Calu3 (cell line): ENCODE measurements around the gene COX8C. TPM values are rescaled to one million over a fixed set of nuclear protein-coding genes. Genes with fewer than 3 reads are reported as not detected.
A peak's percentile ranks its signal among the peaks of the same experiment; 100 is the strongest.

ENCODE experiments used
- BruUV-seq: library from RNA; stranded (reverse); fragments of 400-500 nt; replicated peaks from 2 replicates; lab custom pipeline; 2021; lab: Mats Ljungman, UMichigan
- CTCF ChIA-PET: fragments of 300-600 bp; sonication (Branson Sonifier 250); formaldehyde crosslinking; loops from one replicate; lab custom pipeline; 2022; ENCODE audit warnings: antibody characterized with exemption; lab: Charles Lee
- DNase-seq: peaks from one replicate; pipeline ENCODE4 v3.0.0; 2022
- H3K27ac Mint-ChIP-seq: one replicate; pipeline ENCODE4 v1.8.0; 2022; ENCODE audit warnings: mixed read lengths; ENCODE audit not compliant: unreplicated experiment
- H3K27me3 Mint-ChIP-seq: one replicate; pipeline ENCODE4 v1.8.0; 2022; ENCODE audit warnings: mixed read lengths; ENCODE audit not compliant: unreplicated experiment
- H3K36me3 Mint-ChIP-seq: one replicate; pipeline ENCODE4 v1.8.0; 2022; ENCODE audit warnings: mild to moderate bottlenecking, moderate library complexity, mixed read lengths; ENCODE audit not compliant: insufficient read depth, unreplicated experiment
- H3K4me1 Mint-ChIP-seq: one replicate; pipeline ENCODE4 v1.8.0; 2022; ENCODE audit warnings: mild to moderate bottlenecking, low read depth, mixed read lengths; ENCODE audit not compliant: unreplicated experiment
- H3K4me3 Mint-ChIP-seq: one replicate; pipeline ENCODE4 v1.8.0; 2022; ENCODE audit warnings: mild to moderate bottlenecking, low read depth, moderate library complexity, mixed read lengths; ENCODE audit not compliant: unreplicated experiment
- H3K9me3 Mint-ChIP-seq: one replicate; pipeline ENCODE4 v1.8.0; 2022; ENCODE audit warnings: low read depth, mixed read lengths; ENCODE audit not compliant: unreplicated experiment
- CTCF ChIP-seq: fragments of 200-600 bp; IDR thresholded peaks from one replicate; pipeline ENCODE4 v1.8.0; 2022; ENCODE audit warnings: antibody characterized with exemption; ENCODE audit not compliant: unreplicated experiment
- intact Hi-C: fragments of 100-400 bp; cut with micrococcal nuclease; formaldehyde crosslinking; loops from one replicate; pipeline ENCODE4 v1.10.0; 2022; ENCODE audit not compliant: unreplicated experiment
- total RNA-seq: library from RNA; stranded (reverse); gene quantifications from 2 replicates; pipeline ENCODE4 v1.2.3, GENCODE V29; 2022

Gene COX8C
- total RNA-seq, 1 experiment from 2014 or later, result not detected

DNA sequence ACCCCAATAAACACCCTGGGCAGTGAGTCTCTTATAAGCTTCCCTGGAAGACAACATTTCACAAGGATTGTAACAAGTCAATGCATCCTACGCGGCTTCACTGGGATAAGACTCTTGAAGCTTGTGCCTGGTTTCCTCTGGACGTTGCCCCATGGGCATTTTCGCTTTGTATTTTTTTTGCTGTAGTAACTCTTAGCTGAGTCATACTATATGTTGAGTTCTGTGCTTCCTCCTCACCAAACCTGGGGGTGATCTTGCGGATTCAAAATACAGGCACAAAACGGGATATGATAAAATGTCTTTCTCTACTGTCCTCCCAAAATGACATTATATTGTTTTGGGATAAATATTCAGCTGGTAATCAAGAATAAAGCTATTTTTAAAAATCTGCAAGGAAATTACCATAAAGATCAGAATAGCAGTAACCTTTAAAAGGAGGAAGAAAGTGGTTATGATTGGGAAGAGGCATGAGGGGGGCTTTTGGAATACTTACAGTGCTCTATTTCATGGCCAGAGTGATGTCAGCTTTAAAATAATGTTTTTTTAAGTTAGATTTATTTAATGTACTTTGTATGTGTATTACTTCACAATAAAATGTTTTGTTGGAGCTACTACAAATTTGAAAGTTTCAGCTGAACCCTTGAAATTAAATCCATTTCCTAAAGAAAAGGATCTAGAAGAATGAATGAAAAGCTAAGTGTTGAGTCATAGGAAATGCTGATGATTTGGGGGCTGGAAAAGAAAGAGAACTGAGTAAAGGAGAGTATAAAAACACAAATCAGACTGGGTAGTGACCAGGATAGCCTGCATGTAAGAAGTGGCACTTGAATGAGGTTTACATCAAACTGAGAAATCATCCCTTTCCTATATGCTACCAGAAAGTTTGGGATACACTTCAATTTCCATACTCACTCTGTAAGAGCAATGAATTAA is 28.8 kb upstream of the COX8C start:
- intact Hi-C loops, result no loop called here
- Mint-ChIP-seq H3K9me3 (no peaks in the 10 kb centered on the region), H3K27ac (peak overlapping the region; percentile 94), H3K36me3 (no peaks in the 10 kb centered on the region), H3K27me3 (no peaks in the 10 kb centered on the region), H3K4me1 (peaks cover 32% of the 10 kb centered on the region), H3K4me3 (peak overlapping the region; percentile 50)
- CTCF ChIA-PET, result interaction anchor here (0.7 to 1.4 kb wide), 3 partner anchors 22 to 111 kb away, joined by 3 to 6 read pairs (median 4); partner anchors contain the start of gene UBR7
- DNase-seq, result peak; percentile 25
- TF ChIP-seq CTCF, result no peak
- BruUV-seq, result no TSS peak

DNA sequence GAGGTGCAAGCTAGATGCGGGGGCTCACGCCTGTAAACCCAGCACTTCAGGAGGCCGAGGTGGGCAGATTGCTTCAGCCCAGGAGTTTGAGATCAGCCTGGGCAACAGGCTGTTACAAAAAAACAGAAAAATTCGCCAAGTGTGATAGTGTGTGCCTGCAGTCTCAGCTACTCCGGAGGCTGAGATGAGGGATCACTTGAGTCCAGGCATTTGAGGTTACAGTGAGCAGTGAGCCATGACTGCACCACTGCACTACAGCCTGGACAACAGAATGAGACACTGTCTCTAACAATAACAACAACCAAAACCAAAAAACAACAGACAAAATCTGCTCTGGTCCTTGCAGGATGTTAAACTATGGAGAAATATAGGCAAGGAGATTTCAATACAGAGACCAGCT is 28.1 kb upstream of the COX8C start:
- DNase-seq, result no peak
- H3K36me3 Mint-ChIP-seq, result no peaks in the 10 kb centered on the region
- H3K4me3 Mint-ChIP-seq, result no peak overlapping the region
- BruUV-seq, result no TSS peak
- TF ChIP-seq CTCF, result no peak
- H3K4me1 Mint-ChIP-seq, result peaks cover 39% of the 10 kb centered on the region
- CTCF ChIA-PET, result no interaction called here
- H3K9me3 Mint-ChIP-seq, result no peaks in the 10 kb centered on the region
- intact Hi-C loops, result no loop called here
- peak overlapping the region; percentile 94 for H3K27ac Mint-ChIP-seq
- H3K27me3 Mint-ChIP-seq, result no peaks in the 10 kb centered on the region

GRCh38 chr14:93319494-93319893 is 27.5 kb upstream of the COX8C start:
- no peak overlapping the region for H3K4me3 Mint-ChIP-seq
- peaks cover 1% of the 10 kb centered on the region for H3K36me3 Mint-ChIP-seq
- BruUV-seq, result no TSS peak
- no peak for DNase-seq
- H3K4me1 Mint-ChIP-seq, result peaks cover 44% of the 10 kb centered on the region
- CTCF ChIA-PET, result no interaction called here
- intact Hi-C loops, result no loop called here
- no peak overlapping the region for H3K27ac Mint-ChIP-seq
- H3K9me3 Mint-ChIP-seq, result no peaks in the 10 kb centered on the region
- H3K27me3 Mint-ChIP-seq, result no peaks in the 10 kb centered on the region
- no peak for TF ChIP-seq CTCF

GRCh38 chr14:93319958-93320357 is 27.0 kb upstream of the COX8C start:
- TF ChIP-seq CTCF, result no peak
- no peak overlapping the region for H3K27ac Mint-ChIP-seq
- no peaks in the 10 kb centered on the region for H3K27me3 Mint-ChIP-seq
- peaks cover 49% of the 10 kb centered on the region for H3K4me1 Mint-ChIP-seq
- H3K36me3 Mint-ChIP-seq, result peaks cover 5% of the 10 kb centered on the region
- no peaks in the 10 kb centered on the region for H3K9me3 Mint-ChIP-seq
- H3K4me3 Mint-ChIP-seq, result no peak overlapping the region
- no TSS peak for BruUV-seq
- intact Hi-C loops, result loop anchor here (2.0 kb wide), 1 partner anchor 13 kb away; no protein-coding TSS in a partner anchor
- CTCF ChIA-PET, result no interaction called here
- DNase-seq, result no peak
